Gastroesophageal sphincter (tissue), 4 donors: Measurements from ENCODE around the gene WDFY3. TPM values are rescaled to one million over a fixed set of nuclear protein-coding genes. Genes with fewer than 3 reads are reported as not detected.

Experiments used
- ATAC-seq: fragments of 150-250 bp; one replicate; pipeline ENCODE4 v1.9.1; 2016; ENCODE audit warnings: mild to moderate bottlenecking, moderate library complexity
- H3K27ac ChIP-seq, 4 donors: fragments of 200-600 bp; sonication (generic) in 3 of 4; 1 replicate in 3 of 4; 2 replicates in 1 of 4; pipeline ENCODE4 v1.5.1; 2016 to 2019
- H3K27me3 ChIP-seq: fragments of 200-600 bp; sonication (generic); one replicate; pipeline ENCODE4 v1.5.1; 2019
- H3K36me3 ChIP-seq, 2 donors: fragments of 200-600 bp; sonication (generic); one replicate each; pipeline ENCODE4 v1.5.1; 2019; ENCODE audit warnings: control low read depth in 1 of 2
- H3K4me1 ChIP-seq, 3 donors: fragments of 200-600 bp; sonication (generic); 1 replicate in 2 of 3; 2 replicates in 1 of 3; pipeline ENCODE4 v1.5.1; 2016 to 2019; ENCODE audit warnings: control low read depth in 2 of 3
- H3K4me3 ChIP-seq, 2 donors: fragments of 200-600 bp; sonication (generic); one replicate each; pipeline ENCODE4 v1.5.1; 2019; ENCODE audit warnings: mild to moderate bottlenecking in 1 of 2, moderate library complexity in 1 of 2
- H3K9me3 ChIP-seq, 3 donors: fragments of 200-600 bp; sonication (generic); one replicate each; pipeline ENCODE4 v1.5.1; 2017 to 2019; ENCODE audit warnings: control low read depth in 2 of 3
- CTCF ChIP-seq, 4 experiments: fragments of 200-600 bp in 2 of 4; fragments of 450-650 bp in 2 of 4; sonication (generic) in 1 of 4; IDR thresholded peaks; one replicate each; pipeline ENCODE4 v1.5.1; 2017 to 2019; ENCODE audit warnings: antibody characterized with exemption in 4 of 4, mild to moderate bottlenecking in 2 of 4, moderate library complexity in 2 of 4
- EP300 ChIP-seq: sonication (generic); formaldehyde crosslinking; IDR thresholded peaks from one replicate; pipeline ENCODE4 v1.6.1; 2017; ENCODE audit warnings: antibody characterized with exemption, mild to moderate bottlenecking
- POLR2A ChIP-seq, 2 donors: fragments of 450-650 bp; IDR thresholded peaks; one replicate each; pipeline ENCODE4 v1.6.1; 2017; ENCODE audit warnings: antibody characterized with exemption in 2 of 2, mild to moderate bottlenecking in 2 of 2, moderate library complexity in 1 of 2
- POLR2AphosphoS5 ChIP-seq: sonication (generic); formaldehyde crosslinking; IDR thresholded peaks from one replicate; pipeline ENCODE4 v1.6.1; 2017; ENCODE audit warnings: antibody characterized with exemption
- WGBS, 2 donors: methylation state at CpG; one replicate each; pipeline ENCODE4 v1.1.5; 2018; ENCODE audit warnings: low coverage in 1 of 2; 5-methylcytosine and 5-hydroxymethylcytosine counted together
- total RNA-seq, 4 donors: library from RNA; depleted of rRNA; stranded (reverse); fragments of >200 nt; gene quantifications; one replicate each; pipeline ENCODE4 v1.1.0, GENCODE V29; 2016

Gene WDFY3
- total RNA-seq, 4 donors from 2014 or later, result 76.7 to 140 (median 90.1) TPM

GRCh38 chr4:84962102-84962501, 4.4 kb downstream of the WDFY3 start:
- Histone ChIP-seq H3K27me3 (no peaks in the 10 kb centered on the region), H3K4me1 (peaks cover 0 to 68% (median 7%) of the 10 kb centered on the region in 3 donors), H3K27ac (no peak overlapping the region), H3K9me3 (no peaks in the 10 kb centered on the region), H3K4me3 (no peak overlapping the region), H3K36me3 (no peaks in the 10 kb centered on the region)
- ATAC-seq, result no peak
- WGBS, 2 donors, result 71 to 81% methylated on average over 5 of the region's 5 CpGs
- TF ChIP-seq POLR2A (IDR thresholded peaks at IDR 0.05), result no peak
- no peak for TF ChIP-seq EP300
- no peak for TF ChIP-seq POLR2AphosphoS5
- no peak for TF ChIP-seq CTCF (IDR thresholded peaks at IDR 0.05)

GRCh38 chr4:84958434-84958833, 8.1 kb downstream of the WDFY3 start:
- Histone ChIP-seq H3K9me3 (no peaks in the 10 kb centered on the region), H3K4me3 (no peak overlapping the region), H3K36me3 (no peaks in the 10 kb centered on the region), H3K4me1 (peaks cover 0 to 59% (median 7%) of the 10 kb centered on the region in 3 donors), H3K27me3 (no peaks in the 10 kb centered on the region), H3K27ac (no peak overlapping the region)
- TF ChIP-seq CTCF (IDR thresholded peaks at IDR 0.05), result no peak
- no peak for TF ChIP-seq POLR2AphosphoS5
- no peak for TF ChIP-seq POLR2A (IDR thresholded peaks at IDR 0.05)
- no peak for TF ChIP-seq EP300
- no peak for ATAC-seq

GRCh38 chr4:84957514-84958420, 8.7 kb downstream of the WDFY3 start:
- H3K27me3 ChIP-seq, result no peaks in the 10 kb centered on the region
- ATAC-seq, result no peak
- WGBS, 2 donors, result 57 to 61% methylated on average over 4 of the region's 4 CpGs
- no peaks in the 10 kb centered on the region for H3K9me3 ChIP-seq
- no peaks in the 10 kb centered on the region for H3K36me3 ChIP-seq
- TF ChIP-seq CTCF (IDR thresholded peaks at IDR 0.05) (no peak), EP300 (no peak), POLR2A (IDR thresholded peaks at IDR 0.05) (no peak), POLR2AphosphoS5 (no peak)
- H3K4me1 ChIP-seq, result peaks cover 0 to 66% (median 7%) of the 10 kb centered on the region in 3 donors
- no peak overlapping the region for H3K27ac ChIP-seq
- no peak overlapping the region for H3K4me3 ChIP-seq

GRCh38 chr4:84956014-84956413, 10.5 kb downstream of the WDFY3 start:
- 40 to 80% methylated on average over 1 to 3 of the region's 3 CpGs for WGBS, 2 donors
- H3K27ac ChIP-seq, result no peak overlapping the region
- no peak overlapping the region for H3K4me3 ChIP-seq
- H3K4me1 ChIP-seq, result peaks cover 0 to 64% (median 11%) of the 10 kb centered on the region in 3 donors
- H3K27me3 ChIP-seq, result no peaks in the 10 kb centered on the region
- H3K9me3 ChIP-seq, result no peaks in the 10 kb centered on the region
- ATAC-seq, result no peak
- H3K36me3 ChIP-seq, result no peaks in the 10 kb centered on the region
- TF ChIP-seq EP300 (no peak), POLR2A (IDR thresholded peaks at IDR 0.05) (no peak), CTCF (IDR thresholded peaks at IDR 0.05) (no peak), POLR2AphosphoS5 (no peak)

GRCh38 chr4:84954982-84955567, 11.4 kb downstream of the WDFY3 start:
- peaks cover 0 to 65% (median 10%) of the 10 kb centered on the region in 3 donors for H3K4me1 ChIP-seq
- no peak overlapping the region for H3K27ac ChIP-seq
- WGBS, 2 donors, result 52 to 85% methylated on average over 3 to 4 of the region's 6 CpGs
- no peaks in the 10 kb centered on the region for H3K27me3 ChIP-seq
- H3K36me3 ChIP-seq, result no peaks in the 10 kb centered on the region
- no peak overlapping the region for H3K4me3 ChIP-seq
- no peak for ATAC-seq
- TF ChIP-seq EP300, result no peak
- no peak for TF ChIP-seq CTCF (IDR thresholded peaks at IDR 0.05)
- TF ChIP-seq POLR2AphosphoS5, result no peak
- TF ChIP-seq POLR2A (IDR thresholded peaks at IDR 0.05), result no peak
- H3K9me3 ChIP-seq, result no peaks in the 10 kb centered on the region
